Gastrocnemius medialis (tissue), 4 donors: ENCODE results near the gene DCHS2. TPM values are rescaled to one million over a fixed set of nuclear protein-coding genes. Genes with fewer than 3 reads are reported as not detected.

Experiments
- ATAC-seq, 2 donors: fragments of 150-250 bp; one replicate each; pipeline ENCODE4 v1.9.1; 2016
- DNase-seq, 2 donors: peaks; one replicate each; pipeline ENCODE4 v3.0.0-alpha.2; 2019
- H3K27ac ChIP-seq, 4 donors: fragments of 200-600 bp; sonication (generic); 1 replicate in 1 of 4; 2 replicates in 3 of 4; pipeline ENCODE4 v1.5.1; 2016 to 2018; ENCODE audit warnings: mild to moderate bottlenecking in 2 of 4, moderate library complexity in 1 of 4
- H3K27me3 ChIP-seq, 3 donors: fragments of 200-600 bp; sonication (generic) in 2 of 3; 1 replicate in 1 of 3; 2 replicates in 2 of 3; pipeline versions ENCODE4 v1.5.1 to v1.6.0; 2016 to 2019; ENCODE audit warnings: mild to moderate bottlenecking in 1 of 3, moderate library complexity in 1 of 3
- H3K36me3 ChIP-seq, 2 donors: fragments of 200-600 bp; sonication (generic) in 1 of 2; one replicate each; pipeline ENCODE4 v1.5.1; 2017 to 2018
- H3K4me1 ChIP-seq, 2 donors: fragments of 200-600 bp; sonication (generic) in 1 of 2; one replicate each; pipeline ENCODE4 v1.5.1; 2016 to 2017; ENCODE audit warnings: mild to moderate bottlenecking in 2 of 2
- H3K4me3 ChIP-seq, 4 donors: fragments of 200-600 bp; sonication (generic) in 3 of 4; 1 replicate in 1 of 4; 2 replicates in 3 of 4; pipeline ENCODE4 v1.5.1; 2016 to 2019; ENCODE audit warnings: mild to moderate bottlenecking in 2 of 4
- H3K9me3 ChIP-seq, 3 donors: fragments of 200-600 bp; sonication (generic) in 2 of 3; 1 replicate in 1 of 3; 2 replicates in 2 of 3; pipeline ENCODE4 v1.5.1; 2016 to 2019
- POLR2A ChIP-seq, 2 donors: fragments of 450-650 bp; IDR thresholded peaks; one replicate each; pipeline ENCODE4 v1.6.1; 2017; ENCODE audit warnings: antibody characterized with exemption in 2 of 2, mild to moderate bottlenecking in 2 of 2, moderate library complexity in 2 of 2
- in situ Hi-C, 4 donors: fragments of 200-750 bp; cut with MboI; loops; one replicate each; pipeline versions ENCODE4 v1.15.0 to v1.8.0; 2017; ENCODE audit warnings: low sequenced_read_pairs in 4 of 4
- intact Hi-C: fragments of 100-400 bp; cut with DNase I; formaldehyde crosslinking; loops from one replicate; pipeline ENCODE4 v1.15.1; 2023; ENCODE audit warnings: low total_unique reads
- total RNA-seq, 4 donors: library from RNA; depleted of rRNA; stranded (reverse); fragments of >200 nt; gene quantifications; one replicate each; pipeline versions ENCODE4 v1.1.0 to v1.2.3, GENCODE V29; 2016
- TF ChIP-seq, protein P1 (sequence below), 5 experiments: fragments of 450-650 bp in 3 of 5; fragments of 200-600 bp in 2 of 5; sonication (generic) in 2 of 5; IDR thresholded peaks in 4 of 5; conservative IDR thresholded peaks in 1 of 5; 1 replicate in 4 of 5; 2 replicates in 1 of 5; pipeline ENCODE4 v1.5.1; 2016 to 2019; ENCODE audit warnings: antibody characterized with exemption in 5 of 5, mild to moderate bottlenecking in 3 of 5, moderate library complexity in 3 of 5

DCHS2 gene
- total RNA-seq, 4 donors from 2014 or later: under 0.01 to 0.18 (median 0.04) TPM

DNA sequence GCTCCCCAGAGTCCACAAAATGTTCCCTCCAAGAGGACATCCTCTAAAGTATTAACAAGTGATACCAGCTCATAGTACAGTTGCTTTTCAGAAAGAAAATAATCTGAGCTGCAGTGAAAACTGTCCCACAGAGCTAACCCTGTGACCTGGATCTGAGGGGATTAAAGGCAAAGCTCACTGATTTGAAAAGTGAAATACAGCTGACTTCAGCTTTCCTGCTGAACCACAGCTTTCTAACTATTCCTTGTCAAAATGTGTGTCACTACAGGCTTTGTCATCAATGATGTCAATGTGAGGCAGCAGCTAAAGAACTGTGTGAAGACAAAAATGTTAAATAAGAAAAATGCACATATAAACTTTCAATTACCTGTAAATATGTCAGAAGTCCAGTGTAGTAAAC, 36.9 kb downstream of the DCHS2 start:
- H3K4me3 ChIP-seq: no peak overlapping the region
- no peaks in the 10 kb centered on the region for H3K36me3 ChIP-seq
- H3K9me3 ChIP-seq: no peaks in the 10 kb centered on the region
- TF ChIP-seq POLR2A (IDR thresholded peaks at IDR 0.05): no peak
- TF ChIP-seq, protein P1, sequence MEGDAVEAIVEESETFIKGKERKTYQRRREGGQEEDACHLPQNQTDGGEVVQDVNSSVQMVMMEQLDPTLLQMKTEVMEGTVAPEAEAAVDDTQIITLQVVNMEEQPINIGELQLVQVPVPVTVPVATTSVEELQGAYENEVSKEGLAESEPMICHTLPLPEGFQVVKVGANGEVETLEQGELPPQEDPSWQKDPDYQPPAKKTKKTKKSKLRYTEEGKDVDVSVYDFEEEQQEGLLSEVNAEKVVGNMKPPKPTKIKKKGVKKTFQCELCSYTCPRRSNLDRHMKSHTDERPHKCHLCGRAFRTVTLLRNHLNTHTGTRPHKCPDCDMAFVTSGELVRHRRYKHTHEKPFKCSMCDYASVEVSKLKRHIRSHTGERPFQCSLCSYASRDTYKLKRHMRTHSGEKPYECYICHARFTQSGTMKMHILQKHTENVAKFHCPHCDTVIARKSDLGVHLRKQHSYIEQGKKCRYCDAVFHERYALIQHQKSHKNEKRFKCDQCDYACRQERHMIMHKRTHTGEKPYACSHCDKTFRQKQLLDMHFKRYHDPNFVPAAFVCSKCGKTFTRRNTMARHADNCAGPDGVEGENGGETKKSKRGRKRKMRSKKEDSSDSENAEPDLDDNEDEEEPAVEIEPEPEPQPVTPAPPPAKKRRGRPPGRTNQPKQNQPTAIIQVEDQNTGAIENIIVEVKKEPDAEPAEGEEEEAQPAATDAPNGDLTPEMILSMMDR (IDR thresholded peaks at IDR 0.05 in 4 of 5, conservative IDR thresholded peaks at IDR 0.05 in 1 of 5): no peak
- no peak for DNase-seq
- in situ Hi-C loops (no loop called here), intact Hi-C loops (no loop called here)
- no peaks in the 10 kb centered on the region for H3K4me1 ChIP-seq
- no peak for ATAC-seq
- no peak overlapping the region for H3K27ac ChIP-seq
- no peaks in the 10 kb centered on the region for H3K27me3 ChIP-seq

DNA sequence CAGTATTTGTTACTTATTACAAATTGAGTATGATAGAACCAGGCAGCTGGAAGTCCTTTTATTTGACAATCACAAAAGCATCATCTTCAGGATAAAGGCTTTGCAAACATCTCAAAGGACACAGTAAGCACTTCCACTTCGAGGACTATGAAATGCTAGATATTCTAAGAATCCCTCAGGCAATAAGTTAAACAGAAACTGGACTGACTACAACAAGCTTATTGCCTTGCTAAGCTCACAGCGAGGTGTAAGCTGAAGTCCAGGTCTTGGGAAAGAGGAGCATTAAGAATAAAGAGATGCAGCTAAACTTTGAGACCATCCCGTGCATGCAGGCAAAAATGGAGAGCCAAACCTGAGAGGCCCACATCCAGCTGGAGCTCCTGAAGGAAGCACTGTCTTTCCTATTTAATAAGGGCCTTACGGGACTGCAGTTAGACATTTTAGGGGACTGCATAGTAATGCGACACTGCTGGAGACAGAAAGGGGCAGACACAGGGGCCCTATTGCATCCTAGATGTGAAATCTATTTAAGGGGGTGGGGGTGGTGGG, 38.7 kb downstream of the DCHS2 start:
- intact Hi-C loops: no loop called here

DNA sequence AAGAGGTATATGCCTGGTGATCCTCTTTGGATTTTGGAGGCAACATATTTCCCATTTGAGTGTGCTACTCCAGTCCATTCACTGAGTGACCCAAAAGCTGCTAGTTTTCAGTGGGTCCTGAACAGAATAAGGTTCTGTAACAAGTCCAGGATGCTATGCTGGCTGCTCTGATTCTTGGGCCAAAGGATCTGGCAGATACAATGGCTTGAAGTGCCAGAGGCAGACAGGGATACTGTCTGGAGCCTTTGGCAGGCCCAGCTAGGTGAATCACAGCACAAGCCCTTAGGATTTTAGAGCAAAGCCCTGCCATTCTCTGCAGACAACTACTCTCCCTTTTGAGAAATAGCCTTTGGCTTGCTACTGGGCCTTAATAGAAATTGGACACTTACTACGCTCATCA, 40.6 kb downstream of the DCHS2 start:
- H3K4me1 ChIP-seq: no peaks in the 10 kb centered on the region
- in situ Hi-C loops: no loop called here

More for the DNA sequence above, 38.7 kb downstream of the DCHS2 start:
- Histone ChIP-seq H3K27ac (no peak overlapping the region), H3K4me3 (no peak overlapping the region), H3K4me1 (no peaks in the 10 kb centered on the region), H3K9me3 (no peaks in the 10 kb centered on the region), H3K36me3 (no peaks in the 10 kb centered on the region), H3K27me3 (no peaks in the 10 kb centered on the region)
- no peak for DNase-seq
- TF ChIP-seq POLR2A (IDR thresholded peaks at IDR 0.05): no peak
- TF ChIP-seq, protein P1 (IDR thresholded peaks at IDR 0.05 in 4 of 5, conservative IDR thresholded peaks at IDR 0.05 in 1 of 5): no peak
- in situ Hi-C loops: no loop called here
- no peak for ATAC-seq

DNA sequence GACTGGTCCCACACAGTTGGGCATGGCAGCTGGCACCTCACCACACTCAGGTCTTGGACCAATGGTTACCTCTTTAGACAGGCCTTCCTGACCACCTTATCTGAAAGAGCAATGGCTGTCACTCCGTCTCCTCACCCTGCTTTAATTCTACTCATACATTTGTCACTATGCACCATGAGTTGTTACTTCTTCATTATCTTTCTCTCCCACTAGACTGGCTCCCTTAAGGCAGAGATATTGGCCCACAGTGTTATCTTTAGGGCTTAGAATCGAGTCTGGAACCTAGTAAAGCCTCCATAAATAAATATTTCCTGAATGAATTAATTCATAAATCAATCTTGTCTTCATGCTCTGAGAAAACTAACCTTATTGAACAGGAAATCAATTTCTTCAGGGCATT, 46.6 kb downstream of the DCHS2 start:
- no peak overlapping the region for H3K27ac ChIP-seq
- H3K4me1 ChIP-seq: no peaks in the 10 kb centered on the region
- H3K36me3 ChIP-seq: no peaks in the 10 kb centered on the region
- H3K4me3 ChIP-seq: no peak overlapping the region
- in situ Hi-C loops (no loop called here), intact Hi-C loops (no loop called here)
- no peaks in the 10 kb centered on the region for H3K27me3 ChIP-seq
- no peak for TF ChIP-seq POLR2A (IDR thresholded peaks at IDR 0.05)
- TF ChIP-seq, protein P1 (IDR thresholded peaks at IDR 0.05 in 4 of 5, conservative IDR thresholded peaks at IDR 0.05 in 1 of 5): no peak
- no peak for DNase-seq
- ATAC-seq: no peak
- H3K9me3 ChIP-seq: no peaks in the 10 kb centered on the region

More for the DNA sequence above, 40.6 kb downstream of the DCHS2 start:
- Histone ChIP-seq H3K4me3 (no peak overlapping the region), H3K36me3 (no peaks in the 10 kb centered on the region), H3K27me3 (no peaks in the 10 kb centered on the region), H3K27ac (no peak overlapping the region), H3K9me3 (no peaks in the 10 kb centered on the region)
- intact Hi-C loops: no loop called here
- ATAC-seq: no peak
- TF ChIP-seq, protein P1 (IDR thresholded peaks at IDR 0.05 in 4 of 5, conservative IDR thresholded peaks at IDR 0.05 in 1 of 5): no peak
- no peak for TF ChIP-seq POLR2A (IDR thresholded peaks at IDR 0.05)
- no peak for DNase-seq

DNA sequence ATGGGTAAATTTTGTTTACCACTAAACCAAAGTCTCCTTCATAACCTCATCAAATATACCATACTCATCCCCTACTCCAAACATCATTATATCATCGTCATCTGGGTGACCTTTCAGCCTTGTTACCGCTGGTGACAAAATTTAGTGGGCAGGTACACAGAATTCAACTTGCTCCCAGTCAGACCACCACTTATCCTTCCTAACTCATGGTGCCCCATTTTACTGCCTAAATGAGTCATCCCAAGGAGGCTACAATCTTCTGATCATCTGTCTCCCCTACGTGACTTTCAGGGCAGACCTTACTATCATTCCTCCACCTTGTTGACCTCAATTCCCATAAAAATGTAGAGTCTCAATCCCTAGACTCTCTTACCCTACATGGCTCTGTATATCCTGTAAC, 49.6 kb downstream of the DCHS2 start:
- no peak for ATAC-seq
- Histone ChIP-seq H3K27ac (no peak overlapping the region), H3K27me3 (no peaks in the 10 kb centered on the region), H3K9me3 (no peaks in the 10 kb centered on the region), H3K36me3 (no peaks in the 10 kb centered on the region), H3K4me3 (no peak overlapping the region), H3K4me1 (no peaks in the 10 kb centered on the region)
- no peak for TF ChIP-seq POLR2A (IDR thresholded peaks at IDR 0.05)
- TF ChIP-seq, protein P1 (IDR thresholded peaks at IDR 0.05 in 4 of 5, conservative IDR thresholded peaks at IDR 0.05 in 1 of 5): no peak
- intact Hi-C loops (no loop called here), in situ Hi-C loops (no loop called here)
- DNase-seq: no peak
